ENCODE results near the gene COPZ1. TPM values are rescaled to one million over a fixed set of nuclear protein-coding genes. Genes with fewer than 3 reads are reported as not detected.

Gene COPZ1
- total RNA-seq, 1 donor, result 139 TPM

DNA sequence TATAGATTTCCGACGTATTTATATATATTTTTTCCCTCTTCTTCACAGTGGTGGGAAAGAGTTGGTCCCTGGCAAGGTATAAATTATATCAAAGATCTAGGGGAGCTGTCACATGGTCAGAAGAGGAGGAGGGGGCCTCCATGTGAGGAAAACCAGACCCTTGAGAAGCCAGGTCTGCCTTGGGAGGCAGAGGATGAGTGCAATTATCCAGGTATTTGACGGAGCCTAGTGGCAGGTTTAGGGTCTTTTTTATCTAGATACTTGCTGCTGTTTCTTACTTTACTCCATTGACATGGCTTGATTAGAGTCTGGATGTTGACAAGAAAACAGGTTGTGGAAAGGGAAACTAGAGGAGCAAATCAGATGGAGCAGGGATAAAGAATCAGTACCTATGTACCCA, 5.5 kb downstream of the COPZ1 start:
- H3K4me3 ChIP-seq (ENCODE audit: low read depth, low read length), result no peak overlapping the region
- TF ChIP-seq, protein P1, sequence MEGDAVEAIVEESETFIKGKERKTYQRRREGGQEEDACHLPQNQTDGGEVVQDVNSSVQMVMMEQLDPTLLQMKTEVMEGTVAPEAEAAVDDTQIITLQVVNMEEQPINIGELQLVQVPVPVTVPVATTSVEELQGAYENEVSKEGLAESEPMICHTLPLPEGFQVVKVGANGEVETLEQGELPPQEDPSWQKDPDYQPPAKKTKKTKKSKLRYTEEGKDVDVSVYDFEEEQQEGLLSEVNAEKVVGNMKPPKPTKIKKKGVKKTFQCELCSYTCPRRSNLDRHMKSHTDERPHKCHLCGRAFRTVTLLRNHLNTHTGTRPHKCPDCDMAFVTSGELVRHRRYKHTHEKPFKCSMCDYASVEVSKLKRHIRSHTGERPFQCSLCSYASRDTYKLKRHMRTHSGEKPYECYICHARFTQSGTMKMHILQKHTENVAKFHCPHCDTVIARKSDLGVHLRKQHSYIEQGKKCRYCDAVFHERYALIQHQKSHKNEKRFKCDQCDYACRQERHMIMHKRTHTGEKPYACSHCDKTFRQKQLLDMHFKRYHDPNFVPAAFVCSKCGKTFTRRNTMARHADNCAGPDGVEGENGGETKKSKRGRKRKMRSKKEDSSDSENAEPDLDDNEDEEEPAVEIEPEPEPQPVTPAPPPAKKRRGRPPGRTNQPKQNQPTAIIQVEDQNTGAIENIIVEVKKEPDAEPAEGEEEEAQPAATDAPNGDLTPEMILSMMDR (IDR thresholded peaks at IDR 0.05; ENCODE audit: insufficient read depth, low read depth, low read length), result no peak
- no peak for DNase-seq (ENCODE audit: low read depth)

DNA sequence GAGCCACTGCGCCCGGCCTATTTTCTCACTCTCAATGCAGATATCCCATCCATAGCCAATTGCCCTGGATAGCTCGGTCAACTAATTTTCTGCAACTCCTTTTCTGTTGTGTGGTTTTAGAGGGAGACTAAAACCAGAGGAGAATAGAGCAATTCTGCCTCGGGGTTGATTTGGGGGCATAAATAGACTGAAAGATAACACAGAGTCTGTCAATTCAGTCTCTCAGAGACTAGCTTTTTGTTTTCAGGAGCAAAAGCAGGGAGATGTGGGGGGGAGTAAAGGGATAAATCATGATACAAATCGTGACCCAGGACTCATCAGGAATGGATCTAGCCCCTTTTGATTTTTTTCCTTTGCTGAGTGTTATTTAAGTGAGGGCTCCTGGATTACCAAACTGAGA, 6.5 kb downstream of the COPZ1 start:
- H3K4me3 ChIP-seq (ENCODE audit: low read depth, low read length), result no peak overlapping the region
- TF ChIP-seq, protein P1 (IDR thresholded peaks at IDR 0.05; ENCODE audit: insufficient read depth, low read depth, low read length), result no peak
- no peak for DNase-seq (ENCODE audit: low read depth)

DNA sequence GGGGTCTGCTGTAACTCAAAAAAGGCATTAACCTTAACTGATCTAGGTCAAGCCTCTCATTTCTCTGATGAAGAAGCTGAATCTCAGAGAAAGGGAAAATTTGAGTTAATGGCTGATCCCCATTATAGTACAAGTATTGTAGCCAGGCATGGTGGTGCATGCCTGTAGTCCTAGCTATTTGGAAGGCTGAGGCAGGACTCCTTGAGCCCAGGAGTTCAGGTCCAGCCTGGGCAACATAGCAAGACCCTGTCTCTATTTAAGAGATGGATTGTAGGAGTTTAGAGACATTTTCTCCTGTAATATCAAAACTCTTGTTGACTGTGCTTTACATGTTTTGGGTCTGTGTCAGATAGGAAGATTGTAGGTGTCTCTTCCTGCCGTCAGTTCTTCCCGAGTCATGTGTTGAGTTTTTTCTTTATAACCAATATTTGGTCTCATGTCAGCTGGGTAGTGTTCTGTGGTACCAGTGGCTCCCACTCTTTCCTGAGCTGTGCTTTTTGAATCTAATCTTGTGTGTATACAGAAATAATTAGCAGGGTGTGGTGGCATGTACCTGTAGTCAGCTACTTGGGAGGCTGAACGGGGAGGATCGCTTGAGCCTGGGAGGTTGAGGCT, 8.6 kb downstream of the COPZ1 start:
- TF ChIP-seq, protein P1 (IDR thresholded peaks at IDR 0.05; ENCODE audit: insufficient read depth, low read depth, low read length), result no peak
- DNase-seq (ENCODE audit: low read depth), result no peak
- no peak overlapping the region for H3K4me3 ChIP-seq (ENCODE audit: low read depth, low read length)

DNA sequence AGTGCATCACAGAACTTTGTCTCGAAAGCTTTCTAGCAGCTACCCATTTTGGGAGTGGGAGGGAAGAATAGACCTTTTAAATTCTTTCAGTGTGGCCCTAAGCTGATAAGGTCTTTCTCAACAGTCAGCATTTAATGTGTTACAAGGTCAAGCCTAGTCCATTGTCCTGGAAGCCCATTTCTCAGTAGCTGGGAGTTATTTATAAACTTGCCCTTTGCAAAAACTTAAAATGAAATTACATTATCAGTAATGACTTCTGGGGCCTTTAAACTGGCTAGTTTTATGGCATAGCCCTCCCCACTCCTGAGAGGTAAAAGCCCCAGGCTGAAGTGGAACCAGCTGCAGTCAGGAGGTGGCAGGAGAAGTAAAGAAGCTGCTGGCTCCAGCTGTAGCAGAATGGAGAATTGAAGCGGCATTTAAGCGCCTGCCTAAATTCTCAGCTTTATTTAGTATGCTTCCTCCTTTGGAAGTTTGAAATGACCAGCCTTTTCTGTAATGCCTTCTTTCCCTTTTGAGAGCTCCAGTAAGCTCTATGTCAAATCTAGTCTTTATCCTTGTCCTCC, 12.4 kb downstream of the COPZ1 start:
- TF ChIP-seq, protein P1 (IDR thresholded peaks at IDR 0.05; ENCODE audit: insufficient read depth, low read depth, low read length), result no peak
- peak; percentile 29 for DNase-seq (ENCODE audit: low read depth)
- H3K4me3 ChIP-seq (ENCODE audit: low read depth, low read length), result no peak overlapping the region

DNA sequence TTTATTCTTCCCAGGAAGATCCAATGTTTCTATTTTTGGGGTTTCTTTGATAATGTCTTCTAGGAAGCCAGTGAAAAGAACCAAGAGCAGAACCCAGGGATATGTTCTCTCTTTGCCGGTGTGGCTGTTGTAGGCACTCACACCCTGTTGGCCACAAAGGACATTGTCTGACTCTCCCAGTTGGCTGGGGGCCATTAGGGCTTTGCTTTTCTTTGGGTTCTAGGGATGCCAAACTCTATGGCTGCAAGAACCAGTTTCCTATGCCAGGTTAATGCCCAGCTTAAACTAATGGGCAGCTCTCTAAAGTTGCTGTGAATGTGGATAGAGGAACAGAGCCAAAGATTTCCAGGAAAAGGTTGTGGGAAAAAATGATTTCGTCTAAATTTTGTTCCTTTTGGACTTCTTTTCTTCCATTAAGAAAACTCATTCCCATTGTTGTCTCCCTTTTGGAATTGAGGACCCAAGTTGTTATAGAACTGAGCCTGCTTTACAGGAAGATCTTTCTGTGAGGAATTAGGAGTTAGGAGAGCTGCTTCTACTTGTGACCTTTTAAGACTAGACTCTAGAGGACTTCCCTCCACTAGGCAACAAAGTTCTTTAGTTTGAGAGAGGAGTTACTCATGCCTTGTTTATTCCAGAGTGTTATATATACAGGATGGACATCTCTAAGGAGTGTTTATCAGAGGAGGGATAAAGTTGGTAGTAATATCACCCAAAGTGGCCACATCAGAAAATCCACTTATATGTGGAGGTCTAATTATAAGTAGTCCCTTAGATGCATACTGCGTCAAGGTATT, 13.1 kb downstream of the COPZ1 start:
- no peak overlapping the region for H3K4me3 ChIP-seq (ENCODE audit: low read depth, low read length)
- peak; percentile 46 for DNase-seq (ENCODE audit: low read depth)
- TF ChIP-seq, protein P1 (IDR thresholded peaks at IDR 0.05; ENCODE audit: insufficient read depth, low read depth, low read length), result peak; percentile 2

DNA sequence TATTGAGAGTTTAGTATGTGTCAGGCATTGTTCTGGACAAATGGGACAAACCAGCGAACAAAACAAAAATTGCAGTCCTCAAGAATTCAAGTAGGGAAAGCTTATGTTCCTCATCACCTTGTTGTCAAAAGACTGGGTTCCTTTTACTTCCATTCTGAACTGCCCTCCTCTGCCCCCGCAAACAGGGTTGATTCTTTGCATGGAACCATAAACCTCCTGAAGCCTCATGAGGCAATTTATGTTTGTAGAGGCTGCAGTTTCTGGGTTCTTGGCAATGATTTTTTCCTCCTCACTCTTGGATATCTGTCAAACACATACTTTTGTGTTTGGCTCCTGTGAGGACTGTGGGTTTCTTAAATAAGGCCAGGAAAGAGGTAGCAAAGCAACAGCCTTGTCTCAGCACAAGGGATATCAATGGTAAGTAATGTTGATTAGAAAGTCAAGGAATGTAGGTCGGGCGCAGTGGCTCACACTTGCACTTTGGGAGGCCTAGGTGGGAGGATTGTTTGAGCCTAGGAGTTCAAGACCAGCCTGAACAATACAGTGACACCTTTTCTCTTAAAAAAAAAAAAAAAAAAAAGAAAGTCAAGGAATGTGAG, 13.9 kb downstream of the COPZ1 start:
- H3K4me3 ChIP-seq (ENCODE audit: low read depth, low read length), result no peak overlapping the region
- DNase-seq (ENCODE audit: low read depth), result peak; percentile 66
- TF ChIP-seq, protein P1 (IDR thresholded peaks at IDR 0.05; ENCODE audit: insufficient read depth, low read depth, low read length), result no peak

All from fibroblast of villous mesenchyme (primary cell).